ENCODE results near the gene FBXL17.

FBXL17 gene

GRCh38 chr5:107861565-107861964 is 520.3 kb downstream of the FBXL17 start:
- DNase-seq (ENCODE audit: low read depth in 2 of 2) = no peak

DNA sequence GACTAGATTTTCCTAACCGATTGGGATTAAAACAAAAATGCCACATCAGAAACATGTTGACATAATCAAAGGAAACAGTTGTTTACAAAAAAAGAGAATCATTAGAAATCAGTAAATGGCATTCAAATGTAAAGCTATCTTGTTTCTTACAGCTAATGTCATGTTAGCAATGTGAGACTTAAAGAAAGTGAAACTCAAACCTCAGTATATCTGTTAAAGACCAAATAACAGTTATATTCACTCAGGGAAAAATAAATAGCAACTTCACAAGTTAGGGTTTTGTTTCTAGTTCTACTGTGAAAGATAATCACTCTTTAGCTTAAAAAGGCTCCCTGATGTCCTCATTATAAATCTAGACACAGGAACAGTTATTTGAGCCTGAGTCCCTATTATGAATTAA is 521.9 kb downstream of the FBXL17 start:
- no peak for DNase-seq (ENCODE audit: low read depth in 2 of 2)

DNA sequence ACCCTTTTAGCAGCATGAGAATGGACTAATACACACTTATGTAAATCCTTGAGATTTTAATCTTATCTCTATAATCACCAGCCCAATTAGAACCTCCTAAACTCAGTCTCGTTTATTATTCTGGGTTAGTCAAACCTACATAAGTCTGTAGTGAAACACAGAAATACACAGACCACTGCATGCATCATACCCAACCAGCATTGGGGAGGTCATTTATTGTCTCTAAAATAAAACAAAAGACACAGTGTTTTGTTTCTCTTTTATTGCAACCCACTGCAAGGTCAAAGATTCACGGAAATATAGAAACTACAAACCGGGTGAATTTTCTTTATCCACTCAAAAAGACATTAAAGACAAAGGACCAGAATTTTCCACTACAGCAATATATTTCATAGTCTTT is 523.1 kb downstream of the FBXL17 start:
- no peak for DNase-seq (ENCODE audit: low read depth in 2 of 2)

GRCh38 chr5:107858324-107858723 is 523.6 kb downstream of the FBXL17 start:
- no peak for DNase-seq (ENCODE audit: low read depth in 2 of 2)

- no peak for DNase-seq (ENCODE audit: low read depth in 2 of 2)
Observed at GRCh38 chr5:107857785-107858184, 524.1 kb downstream of the FBXL17 start.

GRCh38 chr5:107855171-107855570 is 526.7 kb downstream of the FBXL17 start:
- no peak for DNase-seq (ENCODE audit: low read depth in 2 of 2)

GRCh38 chr5:107853696-107854095 is 528.2 kb downstream of the FBXL17 start:
- no peak for DNase-seq (ENCODE audit: low read depth in 2 of 2)

GRCh38 chr5:107853031-107853430 is 528.9 kb downstream of the FBXL17 start:
- DNase-seq (ENCODE audit: low read depth in 2 of 2) = no peak

- no peak for DNase-seq (ENCODE audit: low read depth in 2 of 2)
Observed at GRCh38 chr5:107849118-107849517, 532.8 kb downstream of the FBXL17 start.

- DNase-seq (ENCODE audit: low read depth in 2 of 2) = no peak
Observed at GRCh38 chr5:107840592-107840991, 541.3 kb downstream of the FBXL17 start.

DNA sequence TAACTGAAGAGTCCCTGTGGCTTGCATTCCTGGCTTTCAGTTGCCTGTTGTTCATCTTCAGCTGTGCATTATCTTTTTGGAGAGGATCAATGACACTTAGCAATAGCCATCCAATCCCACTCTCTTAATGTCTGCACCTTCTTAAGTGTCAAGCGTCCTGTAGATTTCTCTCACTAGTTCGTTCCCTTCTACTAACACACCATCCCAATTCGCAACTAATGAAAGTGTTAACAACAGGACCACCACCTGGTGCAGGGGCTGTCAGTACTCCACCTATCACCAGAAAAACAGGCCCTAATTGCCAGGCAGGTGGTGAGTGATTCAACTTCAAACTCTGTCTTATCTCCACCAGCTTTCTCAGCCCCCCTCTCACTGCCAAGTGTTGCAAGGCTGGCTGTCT is 541.7 kb downstream of the FBXL17 start:
- no peak for DNase-seq (ENCODE audit: low read depth in 2 of 2)

DNA sequence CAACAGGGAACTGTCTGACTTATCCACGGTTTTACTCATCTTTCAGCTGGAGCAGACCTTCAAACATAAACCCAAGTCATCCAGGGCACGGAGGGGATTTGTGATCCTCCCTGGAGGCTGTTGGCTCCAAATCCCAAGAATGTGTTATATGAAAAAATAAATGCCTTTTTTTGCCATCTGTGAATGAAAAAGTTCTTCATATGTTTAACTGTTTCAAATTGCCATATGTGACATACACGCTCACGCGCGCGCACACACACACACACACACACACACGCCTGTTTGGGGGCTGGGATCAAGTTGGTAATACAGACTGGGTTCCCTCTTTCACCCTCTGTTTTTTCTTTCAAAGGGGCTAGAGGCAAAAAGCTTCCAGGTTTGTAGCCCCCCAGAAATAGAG is 546.8 kb downstream of the FBXL17 start:
- no peak for DNase-seq (ENCODE audit: low read depth in 2 of 2)

DNA sequence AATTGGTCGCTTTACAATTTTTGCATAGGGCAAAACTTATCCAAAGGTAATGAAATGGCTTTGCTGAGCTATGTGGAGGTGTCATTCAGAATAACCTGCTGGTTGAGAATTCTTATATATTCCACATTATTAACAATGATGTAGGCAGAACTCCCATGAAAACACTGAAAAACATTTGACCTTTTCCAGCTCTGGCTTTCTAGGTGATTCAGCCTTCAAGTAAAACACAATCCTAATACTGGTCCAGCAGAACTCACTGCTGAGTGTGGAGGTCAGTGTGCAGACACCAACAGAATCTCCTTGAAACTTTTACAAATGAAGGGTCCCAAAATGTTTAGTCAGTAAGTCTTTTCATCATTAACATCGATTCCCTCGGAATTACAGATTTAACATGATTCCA is 549.2 kb downstream of the FBXL17 start:
- no peak for DNase-seq (ENCODE audit: low read depth in 2 of 2)

DNA sequence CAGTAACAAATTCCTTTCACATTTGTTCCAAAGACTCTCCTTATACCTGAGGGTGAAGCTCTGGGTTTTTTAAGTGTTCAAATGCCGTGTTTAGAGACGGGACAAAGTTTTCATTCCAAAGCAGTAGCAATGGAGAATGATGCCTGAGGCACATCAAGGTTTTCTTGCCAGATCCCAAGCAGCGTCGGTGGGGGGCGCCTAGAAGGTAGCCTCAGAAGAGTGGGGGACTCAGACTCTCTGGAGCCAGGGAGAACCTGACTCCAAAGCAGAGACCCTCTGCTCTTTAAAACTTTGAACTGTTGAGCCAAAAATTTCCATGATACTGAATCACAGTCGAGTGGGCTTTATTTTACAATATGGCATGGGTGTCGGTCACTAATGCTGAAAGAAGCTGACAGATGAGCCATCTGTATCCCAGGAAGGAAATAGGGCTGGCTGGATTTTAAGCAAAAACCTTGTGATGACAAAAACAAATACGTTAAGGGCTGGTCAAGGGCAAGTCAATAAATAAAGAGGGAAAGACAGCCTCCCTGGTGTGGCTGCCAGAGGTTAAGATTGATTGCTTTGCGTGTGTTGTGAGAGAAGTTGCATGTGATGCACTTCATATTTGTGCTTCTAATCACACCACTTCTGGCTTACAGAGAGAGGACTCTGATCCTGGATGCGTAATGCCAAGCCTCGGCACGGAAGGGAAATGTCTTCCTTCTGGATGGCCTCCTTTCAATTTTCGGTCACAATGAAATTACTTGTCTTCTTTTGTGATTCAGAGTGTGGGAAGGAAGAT is 550.1 kb downstream of the FBXL17 start:
- no peak for DNase-seq (ENCODE audit: low read depth in 2 of 2)

- DNase-seq (ENCODE audit: low read depth in 2 of 2) = no peak
Observed at GRCh38 chr5:107830750-107831149, 551.1 kb downstream of the FBXL17 start.

GRCh38 chr5:107826311-107827000 is 555.4 kb downstream of the FBXL17 start:
- DNase-seq (ENCODE audit: low read depth in 2 of 2) = no peak

GRCh38 chr5:107824821-107825220 is 557.1 kb downstream of the FBXL17 start:
- DNase-seq (ENCODE audit: low read depth in 2 of 2) = no peak

GRCh38 chr5:107821288-107821687 is 560.6 kb downstream of the FBXL17 start:
- DNase-seq (ENCODE audit: low read depth in 2 of 2) = no peak

- no peak for DNase-seq (ENCODE audit: low read depth in 2 of 2)
Observed at GRCh38 chr5:107820429-107820828, 561.5 kb downstream of the FBXL17 start.

DNA sequence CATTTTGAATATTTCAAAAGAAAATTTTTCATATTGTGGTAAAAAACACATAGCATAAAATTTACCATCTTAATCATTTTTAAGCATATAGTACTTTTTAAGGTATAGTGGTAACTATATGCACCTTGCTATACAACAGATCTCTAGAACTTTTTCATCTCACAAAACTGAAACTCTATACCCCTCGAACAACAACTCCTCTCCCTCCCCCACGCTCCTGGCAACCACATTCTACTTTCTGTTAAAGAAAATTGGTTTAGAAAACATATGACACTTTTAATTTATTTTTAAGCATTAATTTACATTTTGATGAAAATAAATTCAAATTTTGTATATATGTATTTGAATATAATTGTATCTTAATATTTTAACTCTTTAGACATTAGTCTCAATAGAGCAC is 563.9 kb downstream of the FBXL17 start:
- DNase-seq (ENCODE audit: low read depth in 2 of 2) = no peak

DNA sequence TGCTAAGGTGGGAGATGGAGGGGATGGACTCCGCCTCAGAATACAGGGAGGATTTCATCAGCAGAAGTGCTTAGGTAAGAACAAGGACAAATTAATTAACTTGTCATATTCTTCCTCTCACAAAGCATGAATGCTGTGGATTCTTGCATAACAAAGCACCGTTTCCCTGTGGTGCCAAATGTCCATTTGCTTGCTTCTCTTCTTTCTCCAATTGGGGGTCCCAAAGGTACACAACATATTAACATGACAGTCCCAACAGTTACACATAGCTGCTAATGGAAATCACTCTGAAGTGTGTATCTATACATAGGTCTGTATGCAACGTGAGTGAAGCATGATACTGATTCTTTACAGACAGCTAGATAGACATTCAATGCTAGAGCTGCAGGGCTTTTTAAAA is 564.5 kb downstream of the FBXL17 start:
- no peak for DNase-seq (ENCODE audit: low read depth in 2 of 2)

GRCh38 chr5:107815109-107815508 is 566.8 kb downstream of the FBXL17 start:
- DNase-seq (ENCODE audit: low read depth in 2 of 2) = no peak

DNA sequence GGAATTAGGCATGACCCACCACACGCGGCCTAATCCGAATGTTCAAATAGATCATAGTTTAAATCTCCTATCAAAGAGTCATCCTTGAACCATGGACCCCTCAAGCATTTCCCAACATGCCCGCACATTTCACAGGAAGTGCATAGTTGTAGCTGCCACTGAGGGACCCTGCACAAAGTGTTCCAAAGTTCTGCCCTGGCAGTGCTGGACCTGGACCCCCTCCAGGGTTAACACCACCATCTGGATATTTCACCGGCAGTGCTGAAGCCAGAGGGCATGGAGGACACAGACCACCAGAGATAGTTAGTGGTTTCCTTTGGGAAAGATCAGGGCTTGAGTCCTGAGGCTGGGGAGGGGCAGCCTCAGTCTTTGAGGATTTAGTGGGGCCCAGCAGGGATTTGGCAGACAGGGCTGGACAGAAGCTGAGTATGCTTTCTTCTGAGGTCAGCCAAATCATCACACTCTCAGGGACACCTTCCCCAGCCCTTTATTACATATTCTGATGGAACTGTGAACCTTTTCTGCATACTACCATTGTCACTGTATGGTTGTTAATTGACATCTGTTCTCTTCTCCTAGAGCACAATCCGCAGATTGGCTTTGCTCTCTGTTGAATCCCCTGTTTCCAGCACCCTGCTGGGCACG is 567.6 kb downstream of the FBXL17 start:
- no peak for DNase-seq (ENCODE audit: low read depth in 2 of 2)
